Choroid plexus epithelial cell (primary cell): ENCODE data around the gene CEP131.

Experiments
- DNase-seq: peaks from one replicate; pipeline ENCODE4 v3.0.0-alpha.2; 2010; ENCODE audit warnings: low read depth
- H3K4me3 ChIP-seq: 2 replicates; pipeline ENCODE4 v1.5.1; 2011; ENCODE audit warnings: low read depth, mild to moderate bottlenecking, control low read depth, low read length, moderate library complexity
- TF ChIP-seq, protein P1 (sequence below): conservative IDR thresholded peaks from 2 replicates; pipeline ENCODE4 v1.5.1; 2011; ENCODE audit warnings: low read depth, mild to moderate bottlenecking, control low read depth, inconsistent platforms, low read length, moderate library complexity

The CEP131 gene

DNA sequence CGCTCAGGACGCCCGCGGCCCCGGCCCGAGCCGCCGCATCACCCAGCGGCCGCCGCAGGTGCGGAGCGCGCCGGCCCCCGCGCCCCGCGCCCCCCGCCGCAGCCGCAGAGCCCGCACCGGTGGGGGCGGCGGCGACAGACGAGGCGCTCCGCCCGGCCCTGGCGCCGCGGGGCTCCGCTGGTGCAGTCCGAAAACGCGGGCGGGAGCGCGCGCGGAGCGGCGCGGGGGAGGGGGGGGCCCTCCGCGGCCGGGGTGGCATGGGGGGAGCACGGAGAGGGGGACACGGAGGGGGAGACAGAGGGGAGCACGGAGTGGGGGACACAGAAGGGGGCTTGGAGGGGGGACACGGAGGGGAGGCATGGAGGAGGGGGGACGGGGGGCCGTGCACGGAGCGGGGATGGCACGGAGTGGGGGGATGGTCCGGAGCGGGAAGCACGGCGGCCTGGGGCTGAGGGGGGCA is 56.7 kb downstream of the CEP131 start, which contains the start of gene AATK:
Gene AATK, minus strand, starts transcription at position 189 of the 460 bp plus-strand sequence. CDS start 229 bp downstream, outside the sequence.
- TF ChIP-seq, protein P1, sequence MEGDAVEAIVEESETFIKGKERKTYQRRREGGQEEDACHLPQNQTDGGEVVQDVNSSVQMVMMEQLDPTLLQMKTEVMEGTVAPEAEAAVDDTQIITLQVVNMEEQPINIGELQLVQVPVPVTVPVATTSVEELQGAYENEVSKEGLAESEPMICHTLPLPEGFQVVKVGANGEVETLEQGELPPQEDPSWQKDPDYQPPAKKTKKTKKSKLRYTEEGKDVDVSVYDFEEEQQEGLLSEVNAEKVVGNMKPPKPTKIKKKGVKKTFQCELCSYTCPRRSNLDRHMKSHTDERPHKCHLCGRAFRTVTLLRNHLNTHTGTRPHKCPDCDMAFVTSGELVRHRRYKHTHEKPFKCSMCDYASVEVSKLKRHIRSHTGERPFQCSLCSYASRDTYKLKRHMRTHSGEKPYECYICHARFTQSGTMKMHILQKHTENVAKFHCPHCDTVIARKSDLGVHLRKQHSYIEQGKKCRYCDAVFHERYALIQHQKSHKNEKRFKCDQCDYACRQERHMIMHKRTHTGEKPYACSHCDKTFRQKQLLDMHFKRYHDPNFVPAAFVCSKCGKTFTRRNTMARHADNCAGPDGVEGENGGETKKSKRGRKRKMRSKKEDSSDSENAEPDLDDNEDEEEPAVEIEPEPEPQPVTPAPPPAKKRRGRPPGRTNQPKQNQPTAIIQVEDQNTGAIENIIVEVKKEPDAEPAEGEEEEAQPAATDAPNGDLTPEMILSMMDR, result no peak
- no peak for DNase-seq
- H3K4me3 ChIP-seq, result no peak within 1 kb of the TSS

DNA sequence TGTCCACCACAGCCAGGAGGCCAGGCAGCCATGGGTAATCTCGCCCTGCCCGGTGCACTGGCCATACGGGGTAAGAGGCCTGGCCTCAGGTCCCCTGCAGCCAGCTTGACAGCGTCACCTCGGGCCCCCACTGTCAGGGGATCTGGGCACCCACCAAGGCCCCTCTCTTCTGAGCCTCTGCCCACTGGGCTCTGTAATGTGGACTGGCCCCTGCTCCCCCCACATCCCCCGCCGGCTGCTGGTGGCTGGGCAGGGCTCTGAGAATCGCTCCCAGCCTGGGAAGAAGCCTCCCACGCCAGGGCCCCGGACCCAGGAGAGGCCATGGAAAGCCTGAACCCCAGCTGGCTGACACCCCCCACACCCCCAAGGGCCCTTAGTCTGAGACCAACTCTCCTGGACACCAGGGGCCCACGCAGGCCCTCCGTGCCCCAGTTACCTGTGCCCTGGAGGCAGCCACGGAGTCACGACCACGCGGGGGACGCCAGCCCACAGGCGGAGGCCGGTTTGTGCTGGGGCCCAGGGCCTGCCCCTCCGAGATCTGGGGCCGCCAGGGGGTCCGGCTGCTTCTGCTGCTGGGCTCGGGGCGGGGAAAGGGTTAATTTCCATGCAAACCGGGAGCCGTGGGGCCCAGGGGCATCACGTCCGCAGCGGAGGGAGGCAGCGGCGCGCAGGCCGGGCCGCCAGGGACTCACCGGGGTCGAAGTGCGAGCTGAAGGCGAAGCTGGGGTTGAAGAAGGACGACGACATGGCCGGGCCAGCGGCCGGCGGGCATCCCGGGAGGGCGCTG is 57.3 kb downstream of the CEP131 start, which contains the start of gene PVALEF:
Gene PVALEF, plus strand, starts transcription at position 262 of the 787 bp plus-strand sequence. CDS start 15,720 bp downstream, outside the sequence.
- DNase-seq, result no peak
- H3K4me3 ChIP-seq, result no peak within 1 kb of the TSS
- TF ChIP-seq, protein P1, result no peak

DNA sequence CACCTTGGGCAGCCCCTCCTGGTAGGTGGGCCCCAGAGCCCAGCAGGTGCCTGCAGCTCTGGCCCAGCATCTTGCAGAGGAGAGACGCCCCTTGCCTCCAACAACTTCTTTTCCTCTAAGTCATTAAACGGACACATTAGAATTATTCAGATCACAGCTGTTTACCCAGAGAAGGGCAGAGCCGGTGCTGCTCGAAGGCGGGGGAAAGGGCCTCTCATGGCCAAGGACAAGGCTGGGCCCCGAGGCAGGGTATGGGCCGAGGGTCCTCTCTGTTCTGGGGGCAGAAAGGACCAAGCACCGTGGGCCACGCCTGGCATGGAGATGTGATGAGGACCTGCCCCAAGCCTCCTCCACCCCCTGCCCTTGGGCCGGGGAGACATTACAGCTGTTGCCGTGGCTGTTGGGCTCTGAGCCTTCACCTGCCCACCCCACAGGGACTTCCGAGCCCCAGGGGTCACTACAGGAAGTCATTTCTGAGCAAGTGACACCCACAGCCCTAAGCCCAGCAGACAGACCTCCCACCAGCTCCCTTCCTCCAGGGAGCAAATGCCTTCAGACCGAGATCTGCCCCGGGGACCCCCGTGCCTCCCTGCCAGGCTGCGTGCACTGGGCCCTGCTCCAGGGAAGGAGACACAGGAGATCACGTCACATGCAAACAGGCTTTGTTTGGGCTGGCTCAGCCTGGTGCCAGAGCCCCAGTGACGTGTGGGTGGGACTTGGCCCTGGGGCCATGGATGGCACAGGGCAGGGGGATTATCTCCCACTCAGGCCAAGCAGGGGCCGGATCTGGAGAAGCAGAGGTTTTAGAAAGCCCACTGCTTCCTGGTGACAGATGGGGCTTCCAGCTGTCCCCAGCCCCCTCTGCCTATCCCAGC is 58.2 kb downstream of the CEP131 start:
- no peak overlapping the region for H3K4me3 ChIP-seq
- no peak for DNase-seq
- TF ChIP-seq, protein P1, result no peak

DNA sequence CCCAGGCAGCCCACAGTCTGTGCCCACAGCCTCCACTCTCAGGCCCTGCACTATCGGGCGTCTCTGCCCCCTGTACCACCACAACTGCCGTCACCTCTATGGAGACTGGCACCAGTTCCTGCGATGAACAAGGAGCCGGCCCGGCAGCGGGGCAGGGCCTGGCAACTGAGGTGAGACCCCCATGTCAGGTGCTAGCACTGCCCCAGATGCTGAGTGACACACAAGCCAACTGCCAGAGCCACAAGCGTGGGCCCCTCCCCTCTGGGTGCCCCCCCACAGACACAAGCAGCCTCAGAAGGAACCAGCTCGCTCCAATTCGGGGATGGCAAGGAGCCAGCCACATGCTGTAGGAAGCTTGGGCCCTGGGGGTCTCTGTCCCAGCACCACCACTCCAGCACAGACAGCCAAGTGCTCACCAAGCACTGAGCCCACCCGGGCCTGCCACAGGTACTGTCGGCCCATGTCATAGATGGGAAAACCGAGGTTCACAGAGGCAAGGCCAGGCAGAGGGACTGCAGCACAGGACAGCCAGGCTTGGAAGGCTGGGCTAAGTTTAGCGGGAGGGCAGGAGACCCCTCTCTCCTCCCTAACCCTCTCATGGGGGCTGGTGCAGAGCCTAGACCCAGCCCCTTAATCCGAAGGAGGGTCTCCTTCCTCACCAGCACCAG is 58.9 kb downstream of the CEP131 start:
- TF ChIP-seq, protein P1, result no peak
- no peak overlapping the region for H3K4me3 ChIP-seq
- no peak for DNase-seq

DNA sequence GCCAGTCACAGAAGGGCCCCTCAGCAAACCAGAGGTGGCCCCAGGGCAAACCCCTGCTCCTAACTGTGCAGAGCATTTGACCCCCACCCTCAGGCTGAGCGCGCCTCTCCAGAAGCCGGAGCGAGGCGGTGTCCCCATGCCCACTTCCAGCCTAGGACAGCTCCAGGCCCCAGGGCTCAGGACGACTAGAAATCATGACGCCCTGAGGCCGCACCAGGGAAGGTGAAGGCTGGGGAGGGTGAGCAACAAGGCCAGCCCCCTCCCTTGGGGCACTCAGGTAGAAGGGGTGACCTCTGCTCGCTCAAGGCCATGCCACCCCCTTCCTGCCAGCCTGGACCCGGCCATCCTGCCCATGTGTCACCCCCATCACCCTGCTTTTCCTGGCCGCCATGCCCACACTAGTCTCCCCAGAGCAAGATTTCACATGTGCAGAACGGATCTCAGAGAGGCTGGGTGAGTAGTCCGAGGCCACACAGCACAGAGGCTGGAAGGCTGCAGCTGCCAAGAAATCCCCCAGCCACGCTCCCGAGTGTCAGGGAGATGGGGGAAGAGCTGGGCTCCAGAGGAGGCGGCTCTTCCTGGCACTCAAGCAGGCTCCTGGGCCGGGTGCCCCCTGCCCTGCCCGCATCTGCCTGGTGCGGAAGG is 59.6 kb downstream of the CEP131 start:
- H3K4me3 ChIP-seq, result no peak overlapping the region
- TF ChIP-seq, protein P1, result no peak
- DNase-seq, result no peak

DNA sequence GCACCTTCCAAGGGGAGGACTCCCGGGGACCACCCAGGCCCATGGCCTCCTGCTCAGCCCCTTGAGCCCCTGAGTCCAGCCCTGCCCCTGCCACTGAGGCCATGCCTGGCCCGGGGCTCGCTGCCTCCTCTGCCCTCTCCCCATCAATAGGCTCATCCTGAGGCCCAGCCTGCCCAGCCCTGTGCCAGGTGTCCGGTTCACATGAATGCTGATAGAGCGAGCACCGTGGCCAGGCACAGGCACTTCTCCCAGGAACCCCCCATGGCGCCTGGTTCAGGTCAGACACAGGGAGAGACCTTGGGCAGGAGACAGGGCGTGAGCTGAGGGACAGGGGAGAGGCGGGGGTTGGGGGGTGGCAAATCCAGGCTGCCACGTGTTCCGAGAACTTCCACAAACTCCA is 60.3 kb downstream of the CEP131 start:
- TF ChIP-seq, protein P1, result no peak
- DNase-seq, result no peak
- H3K4me3 ChIP-seq, result no peak overlapping the region
